GM19328 (cell line): Measurements from ENCODE around the gene ICE2.
"Not testable (repeated sequence)": the region's sequence is repeated elsewhere in the genome, so short reads cannot be mapped to it uniquely, and the experiment has no call there.

Source experiments
- ATAC-seq: cut with Tn5 transposase; IDR thresholded peaks from one replicate; pipeline ENCODE4 v1.9.1; 2021; ENCODE audit warnings: mild to moderate bottlenecking, moderate library complexity; ENCODE audit not compliant: unreplicated experiment

The ICE2 gene

GRCh38 chr15:60448668-60449360 lies 30.1 kb downstream of the ICE2 start:
- no peak for ATAC-seq

- no peak for ATAC-seq
Measured at GRCh38 chr15:60444289-60444912, 34.5 kb downstream of the ICE2 start.

- no peak for ATAC-seq
Measured at GRCh38 chr15:60442763-60443162, 36.2 kb downstream of the ICE2 start.

- ATAC-seq, result no peak
Measured at GRCh38 chr15:60442031-60442650, 36.8 kb downstream of the ICE2 start.

- no peak for ATAC-seq
Measured at GRCh38 chr15:60441331-60441730, 37.6 kb downstream of the ICE2 start.

- ATAC-seq, result no peak
Measured at GRCh38 chr15:60438646-60439045, 40.3 kb downstream of the ICE2 start.

GRCh38 chr15:60428935-60429334 lies 50.0 kb downstream of the ICE2 start:
- ATAC-seq, result no peak

- ATAC-seq, result no peak
Measured at GRCh38 chr15:60426870-60427508, 52.0 kb downstream of the ICE2 start.

GRCh38 chr15:60425461-60425860 lies 53.5 kb downstream of the ICE2 start:
- ATAC-seq, result no peak

- ATAC-seq, result no peak
Measured at GRCh38 chr15:60424006-60424405, 54.9 kb downstream of the ICE2 start.

- no peak for ATAC-seq
Measured at GRCh38 chr15:60423537-60423936, 55.4 kb downstream of the ICE2 start.

GRCh38 chr15:60421544-60421943 lies 57.4 kb downstream of the ICE2 start:
- no peak for ATAC-seq

- ATAC-seq, result no peak
Measured at GRCh38 chr15:60420203-60420716, 58.7 kb downstream of the ICE2 start.

- ATAC-seq, result no peak
Measured at GRCh38 chr15:60419753-60420152, 59.2 kb downstream of the ICE2 start.

GRCh38 chr15:60418096-60418495 lies 60.8 kb downstream of the ICE2 start:
- no peak for ATAC-seq

- ATAC-seq, result no peak
Measured at GRCh38 chr15:60417112-60417511, 61.8 kb downstream of the ICE2 start.

GRCh38 chr15:60416484-60416883 lies 62.5 kb downstream of the ICE2 start:
- ATAC-seq, result no peak

- ATAC-seq, result no peak
Measured at GRCh38 chr15:60414016-60414682, 64.8 kb downstream of the ICE2 start.

- ATAC-seq, result no peak
Measured at GRCh38 chr15:60413231-60413824, 65.6 kb downstream of the ICE2 start.

- ATAC-seq, result not testable (repeated sequence)
Measured at GRCh38 chr15:60412807-60413206, 66.1 kb downstream of the ICE2 start.
